GM12878 (cell line): ENCODE results near the gene DDX19B.

Experiments used
- HDGF ChIP-seq: fragments of 450-650 bp; IDR thresholded peaks from 2 replicates; pipeline ENCODE4 v1.6.1; 2016; ENCODE audit warnings: antibody characterized with exemption
- RFX5 ChIP-seq: IDR thresholded peaks from 2 replicates; pipeline ENCODE4 v1.6.1; 2011; ENCODE audit warnings: low read depth, low read length, improper control_type of control experiment
- YY1 ChIP-seq: IDR thresholded peaks from 2 replicates; pipeline ENCODE4 v1.6.1; 2011; ENCODE audit warnings: low read depth, mild to moderate bottlenecking, low read length
- TF ChIP-seq, protein P1 (sequence below), 3 experiments: IDR thresholded peaks in 2 of 3; conservative IDR thresholded peaks in 1 of 3; 2 replicates each; pipeline ENCODE4 v1.5.1; 2011; ENCODE audit warnings: low read depth in 3 of 3, low read length in 3 of 3, mild to moderate bottlenecking in 3 of 3, control low read depth in 2 of 3, moderate library complexity in 2 of 3, inconsistent platforms in 1 of 3, mixed read lengths in 1 of 3; ENCODE audit not compliant: control insufficient read depth in 2 of 3, insufficient read depth in 1 of 3; ENCODE audit errors: extremely low read depth in 1 of 3

DNA sequence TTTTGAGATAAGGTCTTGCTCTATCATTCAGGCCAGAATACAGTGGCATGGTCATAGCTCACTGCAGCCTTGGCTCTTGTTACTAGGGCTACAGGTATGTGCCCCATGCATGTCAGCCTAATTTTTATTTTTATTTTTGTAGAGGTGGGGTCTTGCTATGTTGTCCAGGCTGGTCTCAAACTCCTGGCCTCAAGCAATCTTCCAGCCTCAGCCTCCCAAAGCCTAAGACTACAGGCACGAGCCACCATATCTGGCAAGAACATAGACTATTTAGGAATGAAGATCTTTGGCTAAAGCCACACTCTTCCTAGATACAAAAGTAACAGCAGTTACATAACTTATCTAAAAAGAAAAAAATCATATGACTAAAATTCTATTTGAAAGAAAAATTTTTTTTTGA is 32.1 kb downstream of the DDX19B start:
- TF ChIP-seq, protein P1, sequence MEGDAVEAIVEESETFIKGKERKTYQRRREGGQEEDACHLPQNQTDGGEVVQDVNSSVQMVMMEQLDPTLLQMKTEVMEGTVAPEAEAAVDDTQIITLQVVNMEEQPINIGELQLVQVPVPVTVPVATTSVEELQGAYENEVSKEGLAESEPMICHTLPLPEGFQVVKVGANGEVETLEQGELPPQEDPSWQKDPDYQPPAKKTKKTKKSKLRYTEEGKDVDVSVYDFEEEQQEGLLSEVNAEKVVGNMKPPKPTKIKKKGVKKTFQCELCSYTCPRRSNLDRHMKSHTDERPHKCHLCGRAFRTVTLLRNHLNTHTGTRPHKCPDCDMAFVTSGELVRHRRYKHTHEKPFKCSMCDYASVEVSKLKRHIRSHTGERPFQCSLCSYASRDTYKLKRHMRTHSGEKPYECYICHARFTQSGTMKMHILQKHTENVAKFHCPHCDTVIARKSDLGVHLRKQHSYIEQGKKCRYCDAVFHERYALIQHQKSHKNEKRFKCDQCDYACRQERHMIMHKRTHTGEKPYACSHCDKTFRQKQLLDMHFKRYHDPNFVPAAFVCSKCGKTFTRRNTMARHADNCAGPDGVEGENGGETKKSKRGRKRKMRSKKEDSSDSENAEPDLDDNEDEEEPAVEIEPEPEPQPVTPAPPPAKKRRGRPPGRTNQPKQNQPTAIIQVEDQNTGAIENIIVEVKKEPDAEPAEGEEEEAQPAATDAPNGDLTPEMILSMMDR (IDR thresholded peaks at IDR 0.05 in 2 of 3, conservative IDR thresholded peaks at IDR 0.05 in 1 of 3; ENCODE audit: control insufficient read depth in 2 of 3, extremely low read depth in 1 of 3, insufficient read depth in 1 of 3, low read depth in 3 of 3, low read length in 3 of 3): no peak
- TF ChIP-seq YY1 (no peak), HDGF (no peak), RFX5 (no peak)
